Measurements from ENCODE around the gene ASB8.
"Not testable (repeated sequence)": the region's sequence is repeated elsewhere in the genome, so short reads cannot be mapped to it uniquely, and the experiment has no call there.

ASB8 gene

DNA sequence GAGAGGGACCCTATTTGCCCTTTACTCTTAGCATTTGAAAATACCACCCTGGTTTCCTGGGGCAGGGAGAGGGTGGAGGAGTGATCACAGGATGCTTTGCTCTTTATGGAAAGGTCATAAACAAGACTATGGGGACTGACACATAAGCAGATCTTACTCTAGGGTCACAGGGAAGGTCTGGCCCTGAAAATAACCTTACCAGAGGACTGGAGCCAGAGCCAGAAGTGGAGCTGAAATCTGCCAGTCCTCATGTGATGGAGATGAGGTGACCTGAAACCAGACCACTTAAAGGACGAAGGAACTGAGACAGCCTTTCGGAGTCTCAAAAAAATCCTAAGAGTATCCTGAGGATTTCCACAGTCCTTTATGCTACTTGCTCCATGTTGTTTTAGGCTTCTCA is 25.8 kb downstream of the ASB8 start:
- DNase-seq: no peak

DNA sequence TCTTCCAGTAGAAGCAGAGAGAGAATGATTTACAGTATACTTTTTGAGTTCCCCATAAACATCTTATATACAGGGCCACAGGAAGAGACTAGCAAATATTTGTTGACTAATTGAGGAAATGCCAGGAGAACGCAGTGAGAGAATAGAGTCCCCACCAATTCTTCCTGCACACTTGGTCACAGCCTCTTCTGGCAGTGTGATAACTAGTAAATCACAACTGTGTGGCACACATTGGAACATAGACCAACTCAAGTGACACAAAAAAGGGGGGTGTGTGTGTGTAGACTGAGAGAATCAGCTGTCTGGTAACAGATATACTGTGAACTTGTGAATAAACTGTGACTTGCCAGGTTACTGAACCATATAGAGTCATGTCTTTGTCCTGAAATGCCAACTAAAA is 27.9 kb downstream of the ASB8 start:
- no peak for DNase-seq

DNA sequence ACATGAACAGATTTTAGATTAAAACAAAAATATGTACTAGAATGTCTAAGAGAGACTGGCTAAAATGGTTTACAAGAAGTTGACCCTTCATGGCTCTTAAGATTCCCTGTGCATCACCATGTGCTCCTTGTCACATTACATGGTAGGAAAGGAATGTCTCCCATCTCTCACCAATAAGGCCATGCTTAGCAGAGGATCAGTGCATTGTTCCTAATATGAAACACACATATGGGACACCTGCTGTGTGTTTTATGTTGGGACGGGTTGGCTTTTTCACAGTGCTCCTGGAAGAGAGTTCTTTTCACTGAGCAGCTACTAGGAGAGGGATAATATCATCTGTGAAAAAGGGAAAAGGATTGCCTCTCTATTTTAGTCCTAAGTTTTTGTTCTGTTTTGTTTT is 28.5 kb downstream of the ASB8 start:
- DNase-seq: no peak

DNA sequence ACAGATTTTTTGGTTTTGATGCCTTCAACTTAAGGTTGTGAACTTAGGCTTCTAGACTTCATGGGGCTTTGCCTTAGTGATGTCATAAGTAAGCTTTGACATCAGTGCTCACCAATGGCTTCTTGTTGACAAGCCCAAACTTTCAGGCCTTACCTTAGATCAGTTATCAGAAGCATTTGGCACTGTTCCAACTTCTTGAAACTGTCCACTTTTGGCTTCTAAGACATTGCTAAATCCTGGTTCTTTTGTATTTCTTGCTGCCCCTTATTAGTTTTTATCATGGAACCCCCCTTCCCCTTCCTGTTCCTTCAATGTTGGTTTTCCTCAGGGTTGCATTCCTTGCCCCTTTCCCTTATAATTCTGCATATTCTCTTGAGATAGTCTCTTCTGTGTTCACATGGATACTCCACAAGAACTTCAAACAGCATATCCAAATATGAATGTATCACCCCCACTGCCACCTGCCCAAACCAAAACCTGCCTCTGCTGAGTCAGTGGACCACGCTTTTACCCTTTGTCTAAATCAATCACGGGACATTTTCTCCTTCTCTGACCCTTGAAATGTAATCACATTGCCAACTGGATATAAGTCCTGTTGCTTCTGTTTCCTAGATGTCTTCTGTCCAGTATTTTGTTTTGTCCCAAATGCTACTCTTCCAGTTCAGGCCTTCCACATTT is 30.2 kb downstream of the ASB8 start:
- DNase-seq: no peak

DNA sequence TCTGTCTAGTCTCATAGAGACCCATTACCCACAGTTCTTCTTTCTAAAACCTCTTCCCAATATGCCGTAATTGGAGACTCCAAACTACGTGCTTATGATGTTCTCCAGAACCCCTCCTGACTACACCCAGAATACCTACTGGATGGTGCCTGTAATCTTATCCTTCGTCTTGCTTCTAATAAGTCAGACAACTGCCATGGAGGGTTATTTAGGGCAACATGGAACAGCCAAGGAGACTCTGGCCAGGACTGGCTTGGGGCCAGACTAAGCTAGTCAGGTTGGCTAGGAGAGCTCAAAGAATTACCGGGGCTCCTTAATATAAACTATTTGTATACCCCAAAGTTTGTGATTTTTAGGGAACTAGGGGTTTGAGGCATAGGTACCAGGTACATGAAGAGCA is 31.3 kb downstream of the ASB8 start:
- DNase-seq: peak; percentile 63

DNA sequence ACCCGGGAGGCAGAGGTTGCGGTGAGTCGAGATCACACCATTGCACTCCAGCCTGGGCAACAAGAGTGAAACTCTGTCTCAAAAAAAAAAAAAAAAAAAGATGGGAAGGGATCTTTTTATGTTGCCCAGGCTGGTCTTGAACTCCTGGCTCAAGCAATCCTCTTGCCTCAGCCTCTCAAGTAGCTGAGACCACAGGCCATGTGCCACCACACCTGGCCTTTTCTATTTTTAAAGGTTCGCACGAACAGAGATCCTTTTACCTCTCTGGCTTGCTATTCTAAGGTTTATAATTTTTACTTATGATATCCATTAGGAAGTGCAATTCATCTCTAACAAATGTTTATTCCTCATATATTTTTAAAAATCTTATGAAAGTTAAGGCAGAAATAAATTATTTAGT is 31.8 kb downstream of the ASB8 start:
- not testable (repeated sequence) for DNase-seq

DNA sequence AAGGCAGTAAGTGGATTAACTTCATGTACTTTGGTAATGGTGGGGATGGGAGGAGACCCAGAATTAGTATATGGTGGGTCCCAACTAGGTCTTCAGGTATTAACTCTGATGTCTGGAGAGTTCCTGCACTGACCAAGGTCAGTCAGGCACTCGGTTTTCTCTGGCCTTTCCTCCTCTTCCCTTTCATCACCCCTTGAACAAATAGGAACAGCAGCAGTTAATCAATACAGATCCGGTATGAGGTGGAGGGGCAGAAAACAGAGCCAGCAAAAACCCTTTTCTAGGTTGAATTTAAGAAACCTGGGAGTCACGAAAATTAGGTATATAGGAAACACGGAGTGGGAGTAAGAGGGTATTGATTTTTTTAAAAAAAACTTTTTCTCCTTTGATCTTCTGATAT is 34.1 kb downstream of the ASB8 start:
- DNase-seq: no peak

DNA sequence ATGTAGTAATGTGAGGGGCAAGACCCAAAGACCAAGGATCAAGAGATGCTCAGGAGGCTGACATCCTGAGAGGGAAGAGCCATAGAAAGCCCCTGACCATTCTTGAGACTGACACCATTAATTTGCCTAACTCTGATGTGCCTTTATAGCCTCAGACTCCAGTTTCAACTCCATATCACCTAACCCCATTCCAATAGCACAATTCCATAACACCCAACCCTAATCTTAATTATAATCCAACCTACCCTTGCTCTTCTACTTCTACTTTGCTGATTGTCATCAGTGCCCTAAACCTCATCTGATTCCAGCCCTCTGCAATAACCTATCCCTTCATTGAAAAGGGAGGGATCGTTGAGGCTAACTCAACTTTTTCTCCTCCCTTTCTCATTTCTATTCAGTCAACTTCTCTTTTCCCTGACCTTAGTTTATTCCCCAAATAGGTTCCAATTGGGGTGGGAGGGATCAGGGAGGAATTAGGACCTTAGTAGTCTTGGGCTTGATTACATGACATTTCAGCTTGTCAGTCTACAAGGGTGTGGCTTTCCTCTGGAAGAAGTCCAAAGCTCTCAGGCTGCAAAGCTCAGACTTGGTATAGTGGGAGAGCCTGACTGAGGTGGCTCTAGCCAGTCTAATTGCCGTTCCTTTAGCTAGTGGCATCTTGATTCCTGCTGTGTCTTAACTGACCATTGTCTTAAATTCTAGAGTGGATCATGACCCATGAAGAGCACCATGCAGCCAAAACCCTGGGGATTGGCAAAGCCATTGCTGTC is 35.1 kb downstream of the ASB8 start:
- DNase-seq: no peak

DNA sequence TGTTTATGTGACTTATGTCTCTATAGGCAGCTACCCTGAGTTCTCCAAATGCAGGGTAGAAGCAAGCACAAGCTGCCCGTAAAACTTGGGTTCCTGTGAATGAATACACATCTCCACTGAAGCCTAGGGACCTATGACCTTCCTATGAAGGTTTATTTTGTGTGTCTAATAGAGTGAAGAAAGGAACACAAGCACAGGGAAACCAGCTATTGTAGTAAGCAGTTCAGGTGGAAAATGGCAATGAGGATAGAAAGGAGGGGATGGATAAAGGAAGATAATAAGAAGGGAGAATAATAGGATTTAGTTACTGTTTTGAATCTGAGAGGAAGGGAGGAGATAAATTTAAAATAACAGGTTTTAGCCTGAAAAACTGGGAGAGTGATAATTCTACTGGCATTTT is 35.8 kb downstream of the ASB8 start:
- DNase-seq: no peak

DNA sequence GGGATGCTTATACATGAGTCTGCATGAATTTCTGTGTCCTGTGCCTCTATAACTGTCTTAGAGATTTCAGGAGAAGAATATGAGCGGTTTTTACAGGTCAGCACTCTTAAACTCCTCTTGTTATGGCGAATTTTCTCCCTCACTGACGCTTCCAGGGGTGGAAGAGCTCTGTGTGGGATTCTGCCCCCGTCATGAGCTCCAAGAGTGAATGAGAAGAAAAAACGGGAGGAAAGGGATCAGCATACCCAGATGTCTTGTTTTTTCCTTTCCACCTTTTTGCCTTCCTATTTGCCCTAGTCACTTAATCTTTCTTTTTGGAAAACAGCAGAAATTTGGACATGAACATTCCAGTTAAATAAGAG is 37.5 kb downstream of the ASB8 start:
- no peak for DNase-seq

DNA sequence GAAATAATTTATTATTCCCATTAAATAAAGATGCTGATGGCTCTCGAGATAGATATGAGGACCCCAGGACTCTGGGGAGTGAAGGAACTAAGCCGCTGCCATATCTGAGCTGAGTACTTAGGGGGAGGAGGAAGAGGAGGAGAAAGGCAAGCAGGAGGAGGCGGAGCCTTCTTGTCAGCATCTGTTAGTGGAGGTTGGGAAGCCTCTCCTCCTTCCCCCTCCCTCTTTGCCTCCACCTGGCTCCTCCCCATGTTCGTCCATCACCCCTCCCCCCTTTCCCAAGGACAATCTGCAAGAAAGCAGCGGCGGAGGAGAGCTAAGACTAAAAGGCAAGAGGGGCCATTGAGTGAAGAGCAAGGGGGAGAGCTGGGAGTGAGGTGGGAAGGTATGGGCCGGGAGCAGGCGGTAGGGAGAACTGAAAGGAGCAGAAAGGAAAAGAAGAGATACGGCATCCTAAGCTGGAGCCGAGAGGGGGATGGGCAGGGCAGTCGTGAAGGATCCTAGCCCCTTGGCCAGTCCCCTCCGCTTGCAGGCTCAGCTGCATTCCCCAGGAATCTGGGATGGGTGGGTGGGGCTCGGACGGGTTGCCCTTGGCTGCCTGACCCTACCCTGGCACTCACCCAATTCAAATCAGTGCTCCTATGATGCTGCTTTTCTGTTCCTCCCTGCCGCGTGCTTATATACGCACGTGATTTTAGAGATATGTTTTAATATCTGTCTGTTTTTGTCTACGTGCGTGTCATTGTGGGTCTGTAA is 38.1 kb downstream of the ASB8 start, which contains the start of gene PFKM:
Gene PFKM, plus strand, starts transcription at position 287 of the 756 bp plus-strand sequence. CDS start 3,411 bp downstream, outside the sequence.
- DNase-seq: peak; percentile 88

DNA sequence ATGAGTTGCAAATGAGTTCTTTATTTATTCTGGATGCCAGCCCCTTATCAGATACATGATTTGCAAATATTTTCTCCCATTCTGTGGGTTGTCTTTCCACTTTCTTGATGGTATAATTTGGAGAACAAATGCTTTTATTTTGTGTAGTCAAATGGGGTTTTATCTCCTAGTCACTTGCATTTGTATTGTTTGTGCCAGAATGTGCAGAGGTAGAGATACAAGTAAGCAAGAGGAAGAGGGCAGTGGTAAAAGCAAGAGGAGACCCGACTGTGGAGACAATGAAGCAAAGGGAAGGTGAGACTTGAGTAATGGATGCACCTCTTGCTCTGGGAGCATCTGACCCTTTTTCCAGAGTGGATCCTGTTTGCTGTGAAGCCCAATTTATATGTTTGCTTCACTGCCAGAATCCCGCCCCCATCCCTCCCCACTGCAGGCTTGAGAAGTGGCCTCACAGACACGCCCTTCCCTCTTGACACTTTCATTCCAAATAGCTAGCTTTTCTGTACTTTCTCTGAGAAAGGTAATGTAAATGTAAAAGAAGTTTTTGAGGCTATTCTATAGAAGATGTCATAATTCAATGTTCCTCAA is 38.9 kb downstream of the ASB8 start:
- DNase-seq: no peak

DNA sequence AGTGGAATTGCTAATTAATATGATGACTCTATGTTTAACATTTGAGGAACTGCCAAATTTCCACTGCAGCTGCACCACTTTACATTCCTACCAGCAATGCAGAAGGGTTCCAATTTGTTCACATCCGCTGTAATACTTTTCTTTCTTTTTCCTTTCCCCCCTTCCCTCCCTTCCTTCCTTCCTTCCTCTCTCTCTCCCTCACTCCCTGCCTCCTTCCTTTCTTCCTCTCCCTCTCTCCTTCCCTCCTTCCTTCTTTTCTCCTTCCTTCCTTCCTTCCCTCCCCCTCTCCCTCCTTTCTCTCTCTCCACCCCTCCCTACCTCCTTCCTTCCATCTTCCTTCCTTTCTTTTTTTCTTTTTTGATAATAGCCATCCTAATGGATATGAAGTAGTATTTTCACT is 41.4 kb downstream of the ASB8 start:
- DNase-seq: no peak

DNA sequence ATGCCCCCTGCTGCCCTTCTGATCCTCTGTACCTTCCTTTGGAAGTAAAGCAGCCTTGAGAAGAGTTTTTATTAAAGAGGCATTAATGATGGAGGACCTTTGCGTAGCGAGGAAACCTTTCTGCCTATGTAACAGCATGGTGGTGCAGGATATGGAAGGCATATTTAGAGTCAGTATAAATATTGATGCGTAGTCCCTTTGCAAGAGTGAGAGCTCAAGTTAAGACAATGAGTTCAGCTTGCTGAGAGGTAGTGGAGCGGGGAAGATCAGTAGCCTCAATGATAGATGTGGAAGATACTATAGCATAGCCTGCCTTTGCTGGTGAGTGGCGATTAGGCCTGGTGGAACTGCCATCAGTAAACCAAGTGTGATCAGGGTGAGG is 46.0 kb downstream of the ASB8 start:
- DNase-seq: not testable (repeated sequence)

DNA sequence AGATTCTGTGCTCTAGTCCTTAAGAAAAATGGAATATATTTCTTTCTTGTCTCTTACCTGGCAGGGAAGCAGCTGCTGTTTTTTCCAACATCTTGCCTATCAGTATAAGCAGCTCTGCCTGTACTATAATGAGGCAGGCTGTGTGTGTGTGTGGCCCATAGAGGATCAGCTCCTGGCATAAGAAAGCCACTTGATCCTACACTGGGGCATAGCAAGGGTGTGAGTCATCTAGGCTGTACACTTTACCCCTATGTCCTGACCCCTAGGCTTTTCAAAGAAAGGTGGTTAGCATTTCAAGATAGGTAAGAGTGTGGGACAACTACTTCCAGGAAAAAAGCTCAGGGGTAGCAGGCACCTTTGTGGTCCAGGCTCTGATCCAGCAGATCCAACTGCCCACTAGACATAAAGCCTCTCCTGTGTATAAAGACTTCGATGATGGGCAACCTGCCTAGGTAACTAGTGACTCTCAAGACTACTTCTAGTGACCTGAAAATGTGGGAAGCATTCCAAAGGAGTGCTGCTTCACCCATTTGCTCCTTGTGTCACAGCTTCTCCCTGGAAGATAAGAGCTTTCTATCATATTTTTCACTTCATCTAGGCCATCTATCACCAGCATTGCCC is 46.5 kb downstream of the ASB8 start:
- no peak for DNase-seq

DNA sequence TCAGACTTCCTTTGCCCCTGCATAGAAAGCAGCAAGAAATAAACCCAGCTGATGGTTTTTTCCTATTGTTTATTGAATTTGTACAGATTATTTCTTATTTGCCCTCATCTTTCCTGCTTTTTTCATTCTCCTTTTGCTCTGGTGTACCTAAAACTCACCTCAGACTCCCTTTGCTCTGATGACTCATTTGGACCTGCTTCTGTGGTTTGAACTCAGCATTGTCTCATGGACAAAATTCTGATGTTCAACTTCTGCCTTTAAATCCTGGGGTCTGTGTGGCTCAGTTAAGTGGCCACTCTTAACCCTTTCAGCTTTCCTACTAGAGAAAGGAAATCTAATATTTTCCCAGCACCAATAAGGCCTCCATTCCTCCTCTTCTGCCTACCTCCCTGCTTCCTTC is 47.9 kb downstream of the ASB8 start:
- no peak for DNase-seq

DNA sequence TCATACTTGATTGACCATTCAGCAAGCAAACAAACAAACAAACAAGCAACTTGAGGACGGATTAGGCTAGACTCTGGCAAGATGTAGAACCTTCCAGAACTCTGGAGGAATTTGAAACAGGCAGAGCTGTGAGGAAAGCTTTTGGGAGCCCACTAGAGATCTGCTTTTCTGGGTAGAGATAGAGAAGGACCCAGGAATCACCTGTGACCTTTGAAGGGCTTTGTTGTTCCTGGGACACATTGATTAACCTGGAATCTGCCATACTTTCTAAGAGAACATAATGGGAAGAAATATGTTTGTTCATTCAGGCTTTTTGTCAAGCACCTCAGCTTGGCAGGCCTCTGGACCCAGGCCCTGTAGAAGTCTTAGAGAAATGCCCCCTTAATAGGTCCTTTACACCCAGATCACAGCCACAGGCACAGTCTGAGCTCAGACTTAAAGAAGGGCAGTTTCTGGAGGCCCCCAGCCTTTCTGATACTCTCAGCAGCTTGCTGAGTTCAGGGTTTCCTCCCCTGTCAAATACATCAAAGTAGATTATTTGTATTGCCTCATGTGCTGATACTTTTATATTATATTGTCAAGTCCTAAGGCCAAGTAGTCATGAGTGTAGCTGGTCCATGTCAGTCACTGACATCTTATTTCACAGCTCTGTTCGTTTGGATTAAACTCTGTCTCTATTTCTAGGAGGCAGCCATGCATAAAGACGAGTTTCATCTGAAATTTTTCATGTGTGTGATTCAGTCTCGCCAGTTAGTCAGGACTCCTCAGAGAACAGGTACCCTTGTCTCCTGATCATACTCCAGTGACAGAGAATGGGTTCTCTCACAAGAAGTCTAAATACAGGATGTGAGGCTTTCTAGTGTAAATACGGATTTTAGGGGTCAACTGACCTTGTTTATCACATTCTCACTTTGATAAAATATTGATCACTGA is 50.4 kb downstream of the ASB8 start:
- DNase-seq: no peak

DNA sequence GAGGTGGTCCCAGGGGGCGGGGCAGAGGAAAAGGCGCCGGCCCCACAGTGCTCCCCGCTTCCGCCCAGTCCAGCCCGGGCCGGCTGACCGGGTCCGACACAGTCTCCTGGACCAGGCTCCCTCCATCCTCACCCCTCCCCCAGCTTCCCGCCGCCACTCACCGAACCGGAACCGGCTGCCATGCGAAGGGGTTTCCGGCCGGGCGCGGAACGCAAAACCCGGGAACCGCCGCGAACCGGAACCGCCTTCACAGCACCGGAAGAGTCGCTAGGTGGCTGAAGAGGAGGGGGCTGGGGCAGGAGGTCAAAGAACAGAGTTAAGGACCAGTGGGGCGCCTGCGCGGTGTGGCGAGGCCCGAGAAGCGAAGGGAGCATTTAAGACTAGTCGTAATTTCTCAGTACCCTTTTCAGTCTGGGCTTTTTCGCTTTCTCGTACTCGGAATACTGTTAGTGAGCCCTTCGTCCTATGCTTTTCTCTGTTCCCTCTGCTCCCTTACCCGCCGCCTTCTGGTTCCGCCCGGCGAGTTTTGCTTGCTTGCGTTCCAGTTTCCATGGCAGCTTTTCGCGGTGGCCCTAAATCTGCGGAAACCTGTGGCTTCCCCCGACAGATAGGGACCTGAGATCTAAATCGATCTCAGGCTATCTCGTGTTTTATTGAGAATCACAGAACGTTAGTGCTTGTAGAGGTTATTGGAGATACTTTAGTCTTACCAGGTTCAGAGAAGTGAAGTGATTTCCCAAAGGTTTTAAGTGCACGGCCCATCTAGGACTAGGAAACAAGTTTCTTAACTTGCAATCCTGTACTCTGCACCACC is 51.2 kb downstream of the ASB8 start, which contains the start of gene SENP1:
Gene SENP1, minus strand, starts transcription at position 213 of the 814 bp plus-strand sequence. CDS start 4,607 bp downstream, outside the sequence.
- DNase-seq: peak; percentile 72

DNA sequence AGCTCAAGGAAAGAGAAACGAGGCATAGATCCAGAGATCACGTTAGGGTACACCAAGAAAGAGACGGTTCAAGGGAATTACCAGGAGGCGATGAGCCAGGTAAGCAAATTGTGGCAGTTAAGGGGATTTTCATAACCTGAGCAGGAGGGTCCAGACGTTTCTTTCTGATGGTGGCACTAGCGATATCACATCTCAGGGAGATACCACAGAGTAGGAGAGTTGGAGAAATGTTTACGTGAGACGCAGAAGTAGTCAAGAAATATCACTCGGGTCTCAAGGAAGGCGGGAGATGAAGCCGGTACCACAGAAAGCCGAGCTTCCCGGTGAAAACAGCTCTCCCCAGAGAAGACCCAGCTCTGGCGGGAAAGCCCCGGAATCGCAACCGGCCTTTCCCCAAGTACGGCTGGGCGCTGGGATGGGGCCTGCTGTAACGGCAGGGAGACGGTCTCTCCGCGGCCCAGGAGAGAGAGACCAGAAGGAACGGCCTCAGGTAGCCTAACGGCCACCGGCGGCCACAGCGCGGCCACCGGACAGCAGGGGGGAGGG is 51.9 kb downstream of the ASB8 start:
- DNase-seq: no peak

DNA sequence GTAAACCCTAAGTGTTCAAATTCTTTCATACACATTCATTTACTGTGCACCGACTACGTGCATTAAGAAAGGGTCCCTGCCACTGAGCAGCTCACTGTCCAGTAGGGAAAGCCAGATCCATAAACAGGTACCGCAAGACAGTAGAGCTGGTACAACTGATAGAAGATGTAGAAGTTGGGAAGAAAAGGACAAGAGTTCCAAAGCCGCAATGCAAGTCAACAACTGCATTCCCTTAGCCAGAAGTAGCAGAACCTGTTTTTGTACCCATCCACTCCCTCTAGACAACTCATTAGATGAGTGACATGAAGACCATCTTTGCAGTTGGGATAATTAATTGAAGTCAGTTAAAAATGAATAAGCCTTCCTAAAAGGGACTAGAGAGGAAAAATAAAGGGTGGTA is 52.8 kb downstream of the ASB8 start:
- no peak for DNase-seq

Measured in DMS 273 treated with DMSO at 0.1 percent for 48 hours (cell line).